ENCODE results near the gene HOXD11. TPM values are rescaled to one million over a fixed set of nuclear protein-coding genes. Genes with fewer than 3 reads are reported as not detected.

HOXD11 gene
- total and polyA plus RNA-seq, 9 of the 15 experiments (the other 6 are each of a cell fraction or from before 2014, with no cell fraction given), result not detected

DNA sequence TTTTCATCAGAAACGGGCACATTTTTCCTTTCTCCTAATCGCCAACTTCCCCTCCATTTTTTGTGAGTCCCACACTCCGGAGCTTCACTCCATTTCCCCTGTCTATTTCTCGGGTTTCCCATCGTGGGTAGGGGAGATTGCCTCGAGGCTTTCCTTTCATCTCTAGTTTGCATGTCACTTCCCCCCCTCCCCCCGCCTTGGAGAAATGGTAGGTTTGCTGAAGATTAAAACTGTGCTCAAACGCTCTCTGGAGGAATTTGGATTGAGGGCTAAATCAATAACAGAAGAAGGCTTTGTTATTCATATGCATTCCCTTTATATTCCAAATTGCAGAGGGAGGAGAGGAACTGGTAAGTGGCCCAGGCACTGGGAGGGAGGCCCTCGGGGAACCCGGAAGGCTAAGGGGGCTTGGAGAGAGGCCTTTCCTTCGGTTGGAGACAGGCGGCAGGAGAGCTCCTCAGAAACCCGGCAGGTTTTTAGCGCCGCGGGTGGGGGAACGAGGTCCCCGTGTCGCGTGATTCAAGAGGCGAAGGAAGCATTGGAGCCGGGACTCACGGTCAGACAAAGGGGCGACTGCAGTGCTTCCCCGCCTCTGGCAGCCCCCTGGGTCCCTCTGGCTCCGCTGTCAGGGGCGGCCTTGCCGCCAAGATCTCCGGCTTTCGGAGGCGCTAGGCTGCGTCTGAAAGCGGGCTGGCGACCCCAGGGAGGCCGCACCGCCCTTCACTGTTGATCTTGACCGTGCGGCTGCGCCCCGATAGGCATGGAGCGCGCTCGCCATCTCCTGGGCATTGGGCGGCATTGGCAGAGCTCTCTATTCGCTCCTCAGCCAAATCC, 9.9 kb upstream of the HOXD11 start (continued):
- TF ChIP-seq, protein P1, sequence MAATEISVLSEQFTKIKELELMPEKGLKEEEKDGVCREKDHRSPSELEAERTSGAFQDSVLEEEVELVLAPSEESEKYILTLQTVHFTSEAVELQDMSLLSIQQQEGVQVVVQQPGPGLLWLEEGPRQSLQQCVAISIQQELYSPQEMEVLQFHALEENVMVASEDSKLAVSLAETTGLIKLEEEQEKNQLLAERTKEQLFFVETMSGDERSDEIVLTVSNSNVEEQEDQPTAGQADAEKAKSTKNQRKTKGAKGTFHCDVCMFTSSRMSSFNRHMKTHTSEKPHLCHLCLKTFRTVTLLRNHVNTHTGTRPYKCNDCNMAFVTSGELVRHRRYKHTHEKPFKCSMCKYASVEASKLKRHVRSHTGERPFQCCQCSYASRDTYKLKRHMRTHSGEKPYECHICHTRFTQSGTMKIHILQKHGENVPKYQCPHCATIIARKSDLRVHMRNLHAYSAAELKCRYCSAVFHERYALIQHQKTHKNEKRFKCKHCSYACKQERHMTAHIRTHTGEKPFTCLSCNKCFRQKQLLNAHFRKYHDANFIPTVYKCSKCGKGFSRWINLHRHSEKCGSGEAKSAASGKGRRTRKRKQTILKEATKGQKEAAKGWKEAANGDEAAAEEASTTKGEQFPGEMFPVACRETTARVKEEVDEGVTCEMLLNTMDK (IDR thresholded peaks at IDR 0.05; ENCODE audit: borderline replicate concordance, insufficient read depth, low read depth, low read length, poor library complexity, severe bottlenecking), result no peak
- TF ChIP-seq NCOA6 (IDR thresholded peaks at IDR 0.05), result no peak
- TF ChIP-seq ZNF764 (CRISPR knock-in tag; IDR thresholded peaks at IDR 0.05; ENCODE audit: low read depth), result no peak
- no peak for TF ChIP-seq SMAD2 (IDR thresholded peaks at IDR 0.05; ENCODE audit: low read depth, low read length)
- no peak for TF ChIP-seq TRIM25 (IDR thresholded peaks at IDR 0.05; ENCODE audit: borderline replicate concordance)
- TF ChIP-seq FOXP1 (CRISPR knock-in tag; IDR thresholded peaks at IDR 0.05), result no peak; the same call in 1 of the 2 replicates
- no peak for TF ChIP-seq ZNF583 (CRISPR knock-in tag; IDR thresholded peaks at IDR 0.05)
- TF ChIP-seq, protein P2, sequence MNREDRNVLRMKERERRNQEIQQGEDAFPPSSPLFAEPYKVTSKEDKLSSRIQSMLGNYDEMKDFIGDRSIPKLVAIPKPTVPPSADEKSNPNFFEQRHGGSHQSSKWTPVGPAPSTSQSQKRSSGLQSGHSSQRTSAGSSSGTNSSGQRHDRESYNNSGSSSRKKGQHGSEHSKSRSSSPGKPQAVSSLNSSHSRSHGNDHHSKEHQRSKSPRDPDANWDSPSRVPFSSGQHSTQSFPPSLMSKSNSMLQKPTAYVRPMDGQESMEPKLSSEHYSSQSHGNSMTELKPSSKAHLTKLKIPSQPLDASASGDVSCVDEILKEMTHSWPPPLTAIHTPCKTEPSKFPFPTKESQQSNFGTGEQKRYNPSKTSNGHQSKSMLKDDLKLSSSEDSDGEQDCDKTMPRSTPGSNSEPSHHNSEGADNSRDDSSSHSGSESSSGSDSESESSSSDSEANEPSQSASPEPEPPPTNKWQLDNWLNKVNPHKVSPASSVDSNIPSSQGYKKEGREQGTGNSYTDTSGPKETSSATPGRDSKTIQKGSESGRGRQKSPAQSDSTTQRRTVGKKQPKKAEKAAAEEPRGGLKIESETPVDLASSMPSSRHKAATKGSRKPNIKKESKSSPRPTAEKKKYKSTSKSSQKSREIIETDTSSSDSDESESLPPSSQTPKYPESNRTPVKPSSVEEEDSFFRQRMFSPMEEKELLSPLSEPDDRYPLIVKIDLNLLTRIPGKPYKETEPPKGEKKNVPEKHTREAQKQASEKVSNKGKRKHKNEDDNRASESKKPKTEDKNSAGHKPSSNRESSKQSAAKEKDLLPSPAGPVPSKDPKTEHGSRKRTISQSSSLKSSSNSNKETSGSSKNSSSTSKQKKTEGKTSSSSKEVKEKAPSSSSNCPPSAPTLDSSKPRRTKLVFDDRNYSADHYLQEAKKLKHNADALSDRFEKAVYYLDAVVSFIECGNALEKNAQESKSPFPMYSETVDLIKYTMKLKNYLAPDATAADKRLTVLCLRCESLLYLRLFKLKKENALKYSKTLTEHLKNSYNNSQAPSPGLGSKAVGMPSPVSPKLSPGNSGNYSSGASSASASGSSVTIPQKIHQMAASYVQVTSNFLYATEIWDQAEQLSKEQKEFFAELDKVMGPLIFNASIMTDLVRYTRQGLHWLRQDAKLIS (CRISPR knock-in tag; IDR thresholded peaks at IDR 0.05), result no peak
- TF ChIP-seq DMBX1 (CRISPR knock-in tag; IDR thresholded peaks at IDR 0.05; ENCODE audit: borderline replicate concordance), result no peak
- TF ChIP-seq MIER1 (IDR thresholded peaks at IDR 0.05; ENCODE audit: low read depth), result no peak
- TF ChIP-seq WHSC1 (IDR thresholded peaks at IDR 0.05; ENCODE audit: low read length), result no peak
- TF ChIP-seq SMARCC2 (IDR thresholded peaks at IDR 0.05; ENCODE audit: low read depth), result no peak
- TF ChIP-seq HDGF (IDR thresholded peaks at IDR 0.05), result no peak
- no peak for TF ChIP-seq RBBP5 (IDR thresholded peaks at IDR 0.05; ENCODE audit: borderline replicate concordance, insufficient read depth, low read length, poor library complexity, severe bottlenecking)
- no peak for TF ChIP-seq ERF (CRISPR knock-in tag; IDR thresholded peaks at IDR 0.05)
- TF ChIP-seq FOXJ3 (CRISPR knock-in tag; IDR thresholded peaks at IDR 0.05), result no peak
- TF ChIP-seq MNT (conservative IDR thresholded peaks at IDR 0.05), result no peak
- TF ChIP-seq, protein P3, sequence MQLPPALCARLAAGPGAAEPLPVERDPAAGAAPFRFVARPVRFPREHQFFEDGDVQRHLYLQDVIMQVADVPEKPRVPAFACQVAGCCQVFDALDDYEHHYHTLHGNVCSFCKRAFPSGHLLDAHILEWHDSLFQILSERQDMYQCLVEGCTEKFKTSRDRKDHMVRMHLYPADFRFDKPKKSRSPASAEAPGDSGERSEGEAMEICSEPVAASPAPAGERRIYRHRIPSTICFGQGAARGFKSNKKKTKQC (CRISPR knock-in tag; IDR thresholded peaks at IDR 0.05), result no peak

Measured in K562 (cell line).